Endothelial cell of umbilical vein (primary cell): ENCODE data around the gene PLOD2.

Source experiments
- EZH2 ChIP-seq: IDR thresholded peaks from 2 replicates; pipeline ENCODE4 v1.6.1; 2012; ENCODE audit warnings: borderline replicate concordance, low read depth, mild to moderate bottlenecking, moderate library complexity, low read length, inconsistent platforms; ENCODE audit not compliant: severe bottlenecking
- FOS ChIP-seq: IDR thresholded peaks from 2 replicates; pipeline ENCODE4 v1.6.1; 2011; ENCODE audit warnings: mild to moderate bottlenecking, low read length, moderate library complexity, borderline replicate concordance; ENCODE audit not compliant: insufficient read depth
- GATA2 ChIP-seq: IDR thresholded peaks from 2 replicates; pipeline ENCODE4 v1.7.0; 2011; ENCODE audit warnings: low read depth, mild to moderate bottlenecking, moderate library complexity, mixed read lengths, low read length; ENCODE audit not compliant: insufficient read length, insufficient read depth
- JUN ChIP-seq: IDR thresholded peaks from 2 replicates; pipeline ENCODE4 v1.6.1; 2011; ENCODE audit warnings: borderline replicate concordance, low read depth; ENCODE audit not compliant: insufficient read length, insufficient read depth
- MYC ChIP-seq: IDR thresholded peaks from one replicate; pipeline ENCODE4 v1.6.1; 2011; ENCODE audit warnings: mild to moderate bottlenecking, low read depth, low read length
- POLR2A ChIP-seq: IDR thresholded peaks from 2 replicates; pipeline ENCODE4 v1.6.1; 2012; ENCODE audit warnings: low read depth, mild to moderate bottlenecking, control low read depth, low read length
- POLR2AphosphoS5 ChIP-seq: IDR thresholded peaks from 2 replicates; pipeline ENCODE4 v1.6.1; 2012; ENCODE audit warnings: low read depth, mild to moderate bottlenecking, control low read depth, low read length, moderate library complexity; ENCODE audit not compliant: insufficient read depth
- TF ChIP-seq, protein P1 (sequence below), 2 donors: IDR thresholded peaks; 1 replicate in 1 of 2; 2 replicates in 1 of 2; pipeline ENCODE4 v1.5.1; 2011; ENCODE audit warnings: low read length in 2 of 2, mild to moderate bottlenecking in 2 of 2, moderate library complexity in 2 of 2, control low read depth in 1 of 2, inconsistent platforms in 1 of 2, low read depth in 1 of 2; ENCODE audit not compliant: insufficient read depth in 1 of 2; ENCODE audit errors: extremely low read depth in 1 of 2
- TF ChIP-seq, protein P2 (sequence below): IDR thresholded peaks from 2 replicates; pipeline ENCODE4 v1.6.1; 2011; ENCODE audit not compliant: insufficient read depth, insufficient read length

DNA sequence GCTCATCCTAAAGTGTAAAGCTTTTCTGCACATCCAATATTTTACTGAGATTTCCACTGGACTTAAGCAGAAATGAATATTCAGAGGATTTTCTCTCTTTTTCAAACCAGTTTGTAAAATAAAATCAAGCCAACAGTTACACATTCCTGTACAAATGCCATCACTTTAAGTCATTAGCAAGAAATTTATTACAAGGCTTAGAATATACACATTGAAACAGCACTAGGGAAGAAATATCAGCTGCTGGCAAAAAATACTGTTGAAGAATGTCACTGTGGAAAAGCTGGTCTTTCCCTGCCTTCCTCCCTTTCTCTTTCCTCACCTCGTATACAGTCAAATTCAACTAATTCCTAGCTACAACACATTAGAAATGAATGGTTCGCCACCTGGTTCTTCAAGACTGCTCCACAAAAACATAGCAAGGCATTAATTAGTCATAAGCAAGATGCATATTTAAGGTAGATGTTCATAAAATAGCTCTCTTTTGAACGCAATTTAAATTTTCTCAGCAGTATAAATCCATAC is 21.3 kb downstream of the PLOD2 start:
- TF ChIP-seq, protein P1, sequence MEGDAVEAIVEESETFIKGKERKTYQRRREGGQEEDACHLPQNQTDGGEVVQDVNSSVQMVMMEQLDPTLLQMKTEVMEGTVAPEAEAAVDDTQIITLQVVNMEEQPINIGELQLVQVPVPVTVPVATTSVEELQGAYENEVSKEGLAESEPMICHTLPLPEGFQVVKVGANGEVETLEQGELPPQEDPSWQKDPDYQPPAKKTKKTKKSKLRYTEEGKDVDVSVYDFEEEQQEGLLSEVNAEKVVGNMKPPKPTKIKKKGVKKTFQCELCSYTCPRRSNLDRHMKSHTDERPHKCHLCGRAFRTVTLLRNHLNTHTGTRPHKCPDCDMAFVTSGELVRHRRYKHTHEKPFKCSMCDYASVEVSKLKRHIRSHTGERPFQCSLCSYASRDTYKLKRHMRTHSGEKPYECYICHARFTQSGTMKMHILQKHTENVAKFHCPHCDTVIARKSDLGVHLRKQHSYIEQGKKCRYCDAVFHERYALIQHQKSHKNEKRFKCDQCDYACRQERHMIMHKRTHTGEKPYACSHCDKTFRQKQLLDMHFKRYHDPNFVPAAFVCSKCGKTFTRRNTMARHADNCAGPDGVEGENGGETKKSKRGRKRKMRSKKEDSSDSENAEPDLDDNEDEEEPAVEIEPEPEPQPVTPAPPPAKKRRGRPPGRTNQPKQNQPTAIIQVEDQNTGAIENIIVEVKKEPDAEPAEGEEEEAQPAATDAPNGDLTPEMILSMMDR (IDR thresholded peaks at IDR 0.05; ENCODE audit: extremely low read depth in 1 of 2, insufficient read depth in 1 of 2, low read depth in 1 of 2, low read length in 2 of 2), result no peak
- TF ChIP-seq EZH2 (no peak), POLR2A (peak; percentile 9), POLR2AphosphoS5 (no peak), MYC (no peak), JUN (no peak), GATA2 (no peak), FOS (no peak)
- TF ChIP-seq, protein P2, sequence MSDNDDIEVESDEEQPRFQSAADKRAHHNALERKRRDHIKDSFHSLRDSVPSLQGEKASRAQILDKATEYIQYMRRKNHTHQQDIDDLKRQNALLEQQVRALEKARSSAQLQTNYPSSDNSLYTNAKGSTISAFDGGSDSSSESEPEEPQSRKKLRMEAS, result no peak
